HG03520 (cell line): ENCODE data around the gene IL1RAPL2.

Experiments used
- ATAC-seq: cut with Tn5 transposase; IDR thresholded peaks from one replicate; pipeline ENCODE4 v1.9.1; 2021; ENCODE audit warnings: mild to moderate bottlenecking, moderate library complexity; ENCODE audit not compliant: unreplicated experiment

The IL1RAPL2 gene

DNA sequence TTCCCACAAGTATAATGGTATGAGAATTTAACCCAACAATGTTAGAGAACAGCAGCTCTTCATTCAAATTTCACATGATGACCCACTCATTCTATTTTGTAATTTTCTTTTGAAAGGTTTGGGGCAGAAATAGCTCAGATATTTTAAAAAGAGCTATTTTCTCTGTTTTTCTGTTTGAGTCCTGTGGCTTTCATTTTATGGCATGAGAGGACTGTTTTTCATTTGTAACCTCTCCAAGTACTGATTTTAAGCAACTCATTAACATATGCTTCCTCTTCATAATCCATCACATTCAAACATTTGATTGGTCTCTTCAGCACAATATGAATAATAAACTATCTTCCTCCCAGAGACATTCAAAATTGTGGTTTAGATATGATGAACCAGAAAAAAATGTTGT lies 783.5 kb downstream of the IL1RAPL2 start:
- no peak for ATAC-seq

DNA sequence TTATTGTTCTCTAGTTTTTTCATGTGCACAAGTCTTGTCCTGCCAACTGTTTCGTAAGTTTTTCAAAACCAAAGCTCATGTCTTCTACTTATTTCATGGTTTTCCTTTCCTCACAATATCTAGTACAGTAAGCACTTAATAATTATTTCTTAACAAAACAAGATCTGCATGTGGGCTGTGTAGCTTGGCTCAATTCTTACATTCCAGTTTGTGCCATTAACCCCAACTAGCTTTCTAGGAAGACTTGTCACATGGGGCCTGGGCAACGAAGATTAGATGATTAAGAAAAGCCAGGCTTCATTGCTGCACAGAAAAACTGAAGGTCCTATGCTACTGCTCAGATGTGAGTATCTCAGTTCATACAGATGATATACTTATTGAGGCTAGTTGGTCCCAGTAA lies 809.8 kb downstream of the IL1RAPL2 start:
- ATAC-seq: no peak

DNA sequence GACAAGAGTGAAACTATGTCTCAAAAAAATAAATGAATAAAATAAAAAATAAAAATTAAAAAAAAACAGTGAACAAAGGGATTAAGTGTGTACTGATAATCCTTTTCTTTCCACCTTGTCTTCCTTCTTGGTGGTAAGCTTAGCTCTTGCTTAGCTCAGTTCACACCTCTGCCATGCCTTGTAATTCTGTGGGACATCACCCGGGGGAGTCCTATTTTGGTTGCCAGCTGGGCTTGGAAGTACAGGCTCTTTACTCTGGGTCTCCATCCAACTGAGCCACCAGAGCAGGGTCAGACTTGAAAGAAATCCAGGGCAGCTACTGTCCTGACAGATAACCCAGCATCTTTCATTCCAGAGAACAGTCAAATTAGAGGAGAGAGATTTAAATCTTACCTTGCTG lies 858.7 kb downstream of the IL1RAPL2 start:
- no peak for ATAC-seq

DNA sequence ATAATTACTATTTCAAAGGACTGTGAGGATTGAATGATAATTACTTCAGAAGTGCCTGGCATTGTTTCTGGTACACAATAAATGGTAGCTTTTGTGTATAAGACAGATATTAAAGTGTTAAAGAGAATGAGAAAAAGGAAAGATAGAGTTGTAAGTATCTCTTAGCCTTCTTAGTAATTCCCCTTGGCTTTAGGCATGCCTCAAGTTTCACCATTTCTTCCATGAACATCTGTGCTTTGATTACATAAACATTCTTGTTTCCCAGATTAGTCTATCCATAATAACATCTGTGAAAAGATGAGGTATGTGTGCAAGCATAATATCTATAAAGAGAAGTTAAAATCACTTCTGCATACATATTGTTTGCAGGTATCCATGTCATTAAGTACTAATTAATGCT lies 885.4 kb downstream of the IL1RAPL2 start:
- ATAC-seq: no peak

DNA sequence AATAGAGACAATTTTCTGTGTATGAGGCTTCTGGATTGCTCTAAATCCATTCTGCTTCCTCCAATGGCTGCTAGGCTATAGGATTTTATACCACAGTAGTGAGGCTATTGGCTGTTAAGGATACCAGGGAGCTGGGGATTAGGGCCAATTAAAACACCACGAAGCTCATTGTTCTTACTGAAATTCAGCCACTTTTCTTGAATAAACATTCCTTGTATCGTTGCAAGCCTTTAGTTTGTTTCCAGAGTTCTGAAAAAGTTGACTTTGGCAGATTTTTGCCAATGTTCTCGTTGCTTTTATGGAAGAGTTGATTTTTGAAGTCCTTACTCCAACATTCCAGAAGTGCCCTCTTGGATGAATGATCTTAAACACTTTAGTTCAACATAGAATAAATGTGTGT lies 892.8 kb downstream of the IL1RAPL2 start:
- ATAC-seq: no peak

DNA sequence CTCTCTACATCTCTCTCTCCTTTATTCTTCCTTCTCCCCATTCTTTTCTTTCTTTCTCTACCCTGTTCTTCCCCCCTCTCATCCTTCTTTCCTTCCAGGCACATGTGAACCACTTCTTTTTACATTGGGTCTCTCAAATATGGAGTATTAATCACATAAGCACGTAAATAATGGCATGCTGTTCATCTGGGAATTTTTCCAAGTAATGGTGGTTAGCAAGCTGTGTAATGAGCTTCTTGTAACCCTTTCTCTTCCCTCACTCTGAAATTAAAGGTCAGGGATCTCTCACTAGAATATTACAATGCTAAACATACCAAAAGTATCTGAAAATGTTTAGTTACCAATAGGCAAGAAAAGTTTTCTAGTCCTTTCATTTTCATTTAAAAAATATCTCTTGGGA lies 894.4 kb downstream of the IL1RAPL2 start:
- ATAC-seq: no peak

DNA sequence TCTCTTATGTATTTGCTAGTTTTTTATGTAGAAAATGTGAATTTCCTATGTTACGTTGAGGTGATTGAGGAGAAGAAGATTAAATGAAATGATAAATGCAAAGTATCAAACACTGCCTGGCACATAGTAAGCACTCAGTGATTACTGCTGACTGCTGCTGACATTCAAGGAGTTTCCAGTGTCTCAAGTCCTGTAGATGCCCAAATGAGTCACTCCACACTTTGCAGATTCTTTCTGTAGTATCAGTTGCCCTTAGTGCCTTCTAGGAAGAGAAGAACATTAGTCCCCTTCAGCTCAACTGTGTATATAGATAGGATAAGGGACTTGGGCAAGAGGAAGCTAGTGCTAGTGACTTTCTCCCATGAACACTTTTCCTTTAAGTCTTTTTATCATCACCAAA lies 895.0 kb downstream of the IL1RAPL2 start:
- ATAC-seq: no peak

DNA sequence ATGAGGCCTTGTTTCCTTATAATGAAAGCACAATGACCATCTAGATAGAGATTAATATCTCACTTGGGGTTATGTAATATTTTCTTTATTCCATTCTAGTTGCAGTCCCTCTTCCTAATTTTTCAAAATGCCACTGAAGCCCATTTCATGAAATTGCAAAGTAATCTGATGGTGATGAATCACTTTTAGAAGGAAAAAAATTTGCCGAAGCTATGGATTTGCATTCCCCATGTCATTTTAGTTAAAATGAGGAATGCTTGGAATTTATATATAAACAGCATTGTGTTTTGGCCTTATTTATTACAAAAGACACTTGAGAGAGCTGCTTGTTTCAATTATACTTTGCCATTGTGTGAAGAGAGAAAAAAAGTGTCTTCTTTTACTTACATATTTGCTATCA lies 896.2 kb downstream of the IL1RAPL2 start:
- ATAC-seq: no peak

DNA sequence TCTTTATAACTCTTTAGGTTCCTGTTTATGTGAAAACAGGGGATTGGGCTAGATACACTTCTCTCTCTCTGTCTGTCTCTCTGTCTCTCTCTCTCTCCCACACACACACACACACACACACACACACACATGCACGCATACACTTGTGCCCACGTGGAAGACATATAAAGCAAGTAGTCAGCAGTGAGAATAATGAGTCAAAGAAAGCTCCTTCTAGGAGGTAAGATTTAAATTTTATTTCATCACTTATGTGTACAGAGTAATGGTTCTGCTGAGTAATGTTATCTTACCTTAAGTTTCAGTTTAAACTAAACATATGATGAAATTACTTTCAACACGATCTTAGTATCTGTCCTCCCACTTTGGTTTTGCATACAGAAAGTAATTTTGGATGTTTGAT lies 897.5 kb downstream of the IL1RAPL2 start:
- no peak for ATAC-seq

DNA sequence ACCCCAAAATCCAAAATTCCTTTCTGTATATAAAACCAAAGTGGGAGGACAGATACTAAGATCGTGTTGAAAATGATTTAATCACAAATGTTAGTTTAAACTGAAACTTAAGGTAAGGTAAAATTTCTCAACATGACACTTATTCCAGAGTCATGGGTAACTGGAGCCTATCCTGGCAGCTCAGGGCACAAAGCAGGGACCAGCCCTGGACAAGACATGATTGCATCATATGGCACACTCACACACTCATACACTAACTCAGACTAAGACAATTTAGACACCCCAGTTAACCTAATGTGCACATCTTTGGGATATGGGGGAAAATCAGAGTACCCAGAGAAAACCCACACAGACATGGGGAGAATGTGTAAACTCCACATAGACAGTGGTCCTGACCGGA lies 898.6 kb downstream of the IL1RAPL2 start:
- no peak for ATAC-seq

DNA sequence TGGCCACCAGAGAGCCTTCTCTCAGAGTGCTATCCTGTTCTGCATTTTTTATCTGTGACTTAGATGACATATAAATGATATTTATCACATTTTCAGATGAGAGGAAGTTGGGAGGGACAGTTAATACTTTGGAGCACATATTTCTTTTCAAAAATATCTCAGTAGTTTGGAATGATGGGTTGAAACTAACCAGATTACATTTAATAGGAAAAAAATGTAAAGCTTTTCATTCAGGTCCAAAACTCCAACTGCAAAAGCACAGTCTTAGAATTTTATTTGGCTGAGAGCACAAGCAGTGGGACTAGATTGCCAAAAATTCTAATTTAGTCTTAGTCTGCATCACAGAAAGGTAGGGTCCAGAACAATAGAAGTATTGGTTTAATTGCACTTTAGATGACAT lies 902.7 kb downstream of the IL1RAPL2 start:
- ATAC-seq: no peak

DNA sequence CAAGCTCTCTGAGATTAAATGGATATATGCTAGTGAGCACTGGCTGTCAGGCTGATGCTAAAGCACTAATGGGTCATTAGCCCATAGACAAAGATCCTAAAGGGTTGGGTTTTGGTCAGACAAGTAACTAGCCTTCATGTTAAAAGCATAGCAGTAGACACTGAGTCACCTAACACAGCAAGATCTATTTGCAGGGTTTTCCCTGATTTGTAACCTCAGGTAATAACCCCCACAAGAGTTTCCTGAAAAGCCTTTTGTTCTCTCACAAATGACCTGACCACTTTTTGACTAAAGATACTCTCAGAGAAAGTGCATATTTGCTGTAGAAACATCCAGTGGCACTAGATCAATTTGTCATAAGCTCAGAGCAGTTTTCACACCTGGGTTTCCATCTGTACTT lies 905.6 kb downstream of the IL1RAPL2 start:
- no peak for ATAC-seq

DNA sequence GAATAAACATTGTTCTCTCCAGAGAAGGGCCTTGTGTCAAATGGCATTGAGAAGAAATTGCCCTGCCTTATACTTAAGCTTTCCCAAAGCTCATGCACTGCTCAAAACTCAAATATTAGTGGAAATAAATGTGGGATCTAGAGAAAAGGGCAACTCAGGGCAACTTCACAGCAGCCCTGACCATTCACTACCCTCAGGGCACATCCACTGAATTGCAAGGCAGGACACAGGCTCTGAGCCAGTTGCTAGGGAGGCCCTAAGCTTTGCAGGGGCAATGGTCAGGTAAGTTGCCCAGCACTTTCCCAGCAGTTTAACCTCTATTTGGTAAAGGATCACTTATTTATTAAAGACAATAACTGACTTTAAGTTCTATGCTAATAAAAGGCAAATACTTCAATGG lies 909.8 kb downstream of the IL1RAPL2 start:
- ATAC-seq: no peak

DNA sequence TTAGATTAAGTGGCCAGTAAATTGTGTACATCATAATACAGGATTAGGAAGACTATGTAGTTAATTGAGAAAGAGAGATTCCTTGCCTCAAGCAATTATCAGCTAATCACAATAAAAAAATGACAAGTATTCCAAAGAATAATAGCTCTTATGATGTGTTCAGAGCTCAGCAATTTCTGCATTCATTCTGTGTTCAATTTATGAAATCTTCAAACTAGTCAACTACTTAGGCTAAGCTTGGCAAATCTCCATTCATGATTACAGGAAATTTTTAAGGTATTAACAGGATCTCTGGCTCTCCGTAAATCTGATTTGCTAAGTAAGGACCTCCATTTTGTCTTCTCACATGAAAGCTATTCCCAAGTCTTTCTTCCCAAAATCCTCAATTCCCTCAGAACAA lies 911.4 kb downstream of the IL1RAPL2 start:
- no peak for ATAC-seq

DNA sequence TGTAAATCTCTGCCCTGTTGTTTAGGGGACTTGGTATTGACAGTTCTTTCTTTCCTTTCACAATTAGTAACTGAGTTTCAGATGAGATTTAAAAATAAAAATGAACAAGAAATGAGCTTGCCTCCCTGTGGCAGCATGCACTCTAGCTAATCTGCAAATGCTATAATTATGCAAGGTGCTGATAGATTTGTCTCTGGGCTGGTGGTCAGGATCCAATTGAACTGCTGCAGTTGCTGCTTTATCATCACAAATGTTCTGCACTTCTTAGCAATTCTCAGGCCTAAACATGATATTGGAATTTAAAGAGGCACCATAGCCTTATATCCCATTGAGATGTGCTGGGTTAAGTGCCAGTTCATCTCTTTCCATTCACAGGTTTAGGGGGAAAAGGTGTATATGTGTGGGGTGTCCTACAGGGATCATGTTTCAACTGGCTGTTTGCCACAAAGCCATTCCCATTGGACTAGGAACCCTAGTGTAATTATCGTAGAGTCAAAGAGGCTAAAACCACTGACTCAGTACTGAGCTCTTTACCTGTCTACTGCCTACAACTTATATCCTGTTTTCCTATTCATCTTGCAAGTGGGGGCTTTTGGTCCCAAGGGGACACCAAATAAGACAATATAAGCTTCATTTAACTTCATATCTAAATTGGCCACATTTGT lies 914.8 kb downstream of the IL1RAPL2 start:
- ATAC-seq: no peak

DNA sequence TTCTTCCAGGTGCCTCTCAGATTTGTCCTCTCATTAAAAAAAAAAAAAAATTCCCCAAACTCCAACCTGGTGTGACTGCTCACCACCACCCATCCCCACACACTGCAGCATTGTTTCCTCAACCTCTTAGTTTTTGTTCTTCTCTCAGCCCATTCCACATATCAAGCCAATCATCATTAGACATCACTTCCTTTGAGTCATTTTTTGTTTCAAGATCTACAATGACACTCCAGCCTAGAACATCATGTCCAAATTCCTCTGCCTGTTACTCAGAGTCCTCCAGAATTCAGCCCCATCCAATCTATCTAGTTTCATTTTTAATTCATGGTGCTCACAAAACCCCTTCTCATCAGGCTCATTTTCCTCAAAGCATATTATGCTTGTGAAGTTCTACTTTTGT lies 917.0 kb downstream of the IL1RAPL2 start:
- no peak for ATAC-seq

DNA sequence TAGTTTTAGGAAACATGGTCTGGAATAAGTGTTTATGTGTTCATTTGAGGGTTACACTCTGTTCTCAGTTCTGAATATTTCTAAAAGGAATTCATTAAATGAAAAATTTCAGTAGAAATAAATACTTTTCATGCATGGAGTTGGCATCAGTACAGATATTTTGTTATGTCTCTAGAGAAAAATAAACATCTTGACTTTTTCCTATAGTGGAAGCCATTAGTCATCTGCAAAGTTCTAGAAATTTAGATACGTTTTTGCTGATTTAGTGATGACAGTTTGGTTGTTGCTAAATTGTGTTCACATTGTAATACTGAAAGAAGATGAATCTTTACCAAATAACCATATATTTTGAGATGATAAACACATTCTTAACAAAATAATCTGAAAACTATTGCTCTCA lies 922.7 kb downstream of the IL1RAPL2 start:
- no peak for ATAC-seq

DNA sequence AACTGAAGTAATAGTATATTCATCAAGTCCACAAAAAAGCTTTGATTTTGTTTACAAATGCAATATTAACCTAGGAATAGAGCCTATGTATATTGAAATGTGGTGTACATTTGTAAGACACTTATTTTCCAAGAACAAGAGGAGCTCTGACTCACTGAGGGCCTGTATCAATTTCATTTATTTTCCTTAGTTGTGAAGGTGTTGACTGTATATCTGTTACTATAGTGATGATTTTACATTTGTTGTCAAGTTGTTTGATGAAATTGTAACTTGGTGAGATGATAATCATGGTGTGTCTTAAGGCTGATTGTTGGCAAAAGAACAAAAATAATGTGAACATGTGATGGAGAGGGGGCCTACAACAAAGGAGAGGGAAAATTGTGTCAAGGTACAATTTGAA lies 929.4 kb downstream of the IL1RAPL2 start:
- ATAC-seq: no peak

DNA sequence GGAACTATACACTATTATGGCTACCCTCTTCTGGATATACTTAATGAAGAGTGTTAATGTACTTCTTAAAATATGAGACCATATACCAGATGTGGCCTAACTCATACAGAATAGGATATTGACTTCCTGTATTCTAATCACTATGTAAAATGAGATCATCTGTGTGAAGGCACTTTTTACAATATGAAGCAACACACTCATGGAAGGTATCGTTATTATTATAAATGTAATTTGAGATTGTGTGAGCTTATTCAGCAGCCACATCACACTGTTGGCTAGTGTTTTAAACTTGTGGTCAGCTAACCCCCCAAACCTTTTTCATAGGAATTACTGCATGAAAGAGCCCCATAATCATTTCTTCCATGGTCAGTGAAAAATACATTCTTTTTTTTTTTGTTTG lies 936.3 kb downstream of the IL1RAPL2 start:
- ATAC-seq: no peak

DNA sequence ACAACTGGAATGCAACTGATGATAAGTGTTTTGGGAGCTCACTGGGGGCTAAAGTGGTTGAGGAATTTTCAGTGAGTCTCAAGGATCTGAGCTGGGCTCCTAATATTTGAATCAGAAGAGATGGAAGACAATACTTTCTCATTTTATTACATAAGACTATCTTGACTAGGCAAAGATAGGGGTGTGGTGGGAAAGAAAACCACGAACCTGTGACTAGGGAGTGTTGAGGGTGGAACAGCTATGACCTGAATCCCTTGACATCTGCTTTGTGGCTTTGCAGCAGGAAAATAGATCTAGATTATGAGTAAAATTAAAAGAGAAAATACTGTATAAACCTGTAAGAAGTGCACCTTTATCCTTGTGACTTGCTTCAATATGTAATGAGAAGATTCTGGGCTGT lies 949.6 kb downstream of the IL1RAPL2 start:
- ATAC-seq: no peak

DNA sequence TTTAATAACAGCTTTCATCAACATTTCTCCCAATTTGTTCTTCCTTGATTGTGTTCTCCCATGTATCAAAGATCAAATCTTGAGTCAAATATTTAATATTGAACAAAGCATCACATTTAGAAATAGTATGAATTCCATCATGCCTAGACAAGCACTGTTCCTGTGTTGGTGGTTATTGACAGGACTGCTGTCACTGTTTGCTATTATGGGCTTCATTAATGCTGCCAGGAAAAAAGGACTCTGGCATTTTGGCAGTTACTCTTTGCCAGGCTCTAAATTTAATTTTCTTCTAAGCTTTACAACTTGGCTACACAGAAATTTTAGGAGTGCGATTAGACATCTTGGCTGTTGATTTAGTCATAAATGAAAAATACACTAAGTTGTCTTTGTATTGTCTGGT lies 960.4 kb downstream of the IL1RAPL2 start:
- ATAC-seq: no peak

DNA sequence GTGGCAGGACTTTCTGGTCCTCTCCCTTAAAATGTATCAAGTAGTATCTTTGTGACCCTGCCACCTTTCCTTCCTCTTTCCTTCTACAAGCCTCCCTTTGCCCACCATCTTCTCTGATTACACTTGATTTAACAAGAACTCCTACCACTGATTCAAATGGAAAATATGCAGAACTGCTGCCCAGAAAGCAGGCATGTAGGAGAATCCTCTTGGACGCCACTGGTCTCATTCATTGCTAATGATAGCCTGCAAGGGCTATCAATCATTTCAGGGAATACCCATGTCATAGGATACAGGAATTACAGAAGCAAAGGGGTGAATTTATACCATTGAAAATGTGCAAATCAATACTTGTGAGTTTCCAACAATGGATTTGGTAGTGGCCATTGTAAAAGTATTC lies 961.8 kb downstream of the IL1RAPL2 start:
- ATAC-seq: no peak

DNA sequence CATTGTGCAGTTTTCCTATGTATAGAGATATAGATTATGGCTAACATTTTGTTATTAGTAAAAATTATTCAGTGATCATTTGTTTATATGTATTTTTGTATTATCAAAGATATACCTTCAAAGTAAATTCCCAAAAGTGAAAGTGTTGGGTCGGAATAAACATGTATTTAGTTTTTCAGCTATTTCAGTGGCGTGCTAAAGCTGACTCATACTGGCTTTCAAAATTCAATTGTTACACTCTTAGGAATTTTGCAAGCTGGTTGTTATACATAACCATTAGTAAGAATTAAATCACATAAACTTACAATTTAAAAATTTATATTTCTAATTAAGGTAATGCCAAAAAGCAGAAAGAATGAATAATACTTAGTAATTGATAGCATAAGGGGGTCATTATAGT lies 968.0 kb downstream of the IL1RAPL2 start:
- no peak for ATAC-seq

DNA sequence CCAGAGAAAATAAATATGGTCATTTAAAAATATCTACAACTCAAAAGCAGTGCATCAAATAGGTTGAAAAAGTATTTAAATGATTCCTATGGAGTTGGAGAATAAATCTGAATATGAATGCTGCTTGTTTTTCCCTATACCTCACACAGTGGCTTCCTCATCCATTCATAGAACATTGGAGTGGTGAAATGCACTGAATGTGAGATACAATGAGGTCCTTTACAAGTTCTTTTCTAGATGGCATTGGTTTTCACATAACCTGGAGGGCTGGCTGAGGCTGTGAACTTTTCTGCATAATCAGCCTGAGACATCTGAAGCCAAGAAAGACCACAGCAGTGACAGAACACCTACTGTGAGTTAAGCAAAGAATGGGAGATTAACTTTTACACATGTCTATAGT lies 977.3 kb downstream of the IL1RAPL2 start:
- ATAC-seq: no peak
